ENCODE measurements around the gene TOPORS. TPM values are rescaled to one million over a fixed set of nuclear protein-coding genes. Genes with fewer than 3 reads are reported as not detected.

TOPORS gene
- total RNA-seq, 3 donors from 2014 or later = 12.5 to 18.2 (median 16.6) TPM

- intact Hi-C loops (cut with DNase I, micrococcal nuclease) = loop anchor here (5.0 to 10.0 kb wide), 2 partner anchors 49 to 197 kb away; partner anchors contain the start of gene RIGI (in 1 of the 2)
- Histone ChIP-seq H3K4me1 (ENCODE audit: low read depth) (peaks cover 16% of the 10 kb centered on the region), H3K9me3 (no peaks in the 10 kb centered on the region), H3K4me3 (no peak overlapping the region), H3K36me3 (ENCODE audit: low read depth) (no peaks in the 10 kb centered on the region)
- no peak for DNase-seq
- TF ChIP-seq CTCF (IDR thresholded peaks at IDR 0.05) = no peak
- no peak for ATAC-seq
Measured at GRCh38 chr9:32573821-32574220, 21.4 kb upstream of the TOPORS start.

- no peaks in the 10 kb centered on the region for H3K36me3 ChIP-seq (ENCODE audit: low read depth)
- H3K4me3 ChIP-seq = peak within 1 kb of the TSS; percentile 87
- peaks cover 16% of the 10 kb centered on the region for H3K4me1 ChIP-seq (ENCODE audit: low read depth)
- ATAC-seq (peak; percentile 99), DNase-seq (peak; percentile 95 to 97 (median 97))
- TF ChIP-seq CTCF (IDR thresholded peaks at IDR 0.05) = no peak
- H3K9me3 ChIP-seq = no peaks in the 10 kb centered on the region
- intact Hi-C loops (cut with DNase I, micrococcal nuclease) = loop anchor here (5.0 to 10.0 kb wide), 2 partner anchors 48 to 196 kb away; partner anchors contain the start of gene RIGI (in 1 of the 2)
Measured at GRCh38 chr9:32572900-32573523, 20.6 kb upstream of the TOPORS start, which contains the start of gene NDUFB6. Gene NDUFB6, minus strand, starts transcription at chr9:32573159. Its CDS starts 99 bp downstream, at chr9:32573060.

- peaks cover 16% of the 10 kb centered on the region for H3K4me1 ChIP-seq (ENCODE audit: low read depth)
- H3K36me3 ChIP-seq (ENCODE audit: low read depth) = no peaks in the 10 kb centered on the region
- H3K4me3 ChIP-seq = peak overlapping the region; percentile 87
- TF ChIP-seq CTCF (IDR thresholded peaks at IDR 0.05) = peak; percentile 19
- ATAC-seq (peak; percentile 91), DNase-seq (peak; percentile 49 to 86 (median 61))
- intact Hi-C loops (cut with DNase I, micrococcal nuclease) = loop anchor here (5.0 to 10.0 kb wide), 2 partner anchors 47 to 195 kb away; partner anchors contain the start of gene RIGI (in 1 of the 2)
- H3K9me3 ChIP-seq = no peaks in the 10 kb centered on the region
Measured at GRCh38 chr9:32571969-32572899, 19.8 kb upstream of the TOPORS start.

GRCh38 chr9:32570262-32570661 lies 17.9 kb upstream of the TOPORS start:
- Histone ChIP-seq H3K4me3 (no peak overlapping the region), H3K9me3 (no peaks in the 10 kb centered on the region), H3K4me1 (ENCODE audit: low read depth) (peaks cover 16% of the 10 kb centered on the region), H3K36me3 (ENCODE audit: low read depth) (no peaks in the 10 kb centered on the region)
- intact Hi-C loops (cut with DNase I, micrococcal nuclease) = loop anchor here (5.0 to 10.0 kb wide), 2 partner anchors 45 to 193 kb away; partner anchors contain the start of gene RIGI (in 1 of the 2)
- ATAC-seq (no peak), DNase-seq (no peak)
- TF ChIP-seq CTCF (IDR thresholded peaks at IDR 0.05) = no peak

- DNase-seq (peak in 1 of 3 donors; percentile 49), ATAC-seq (no peak)
- intact Hi-C loops (cut with DNase I, micrococcal nuclease) = no loop called here
- Histone ChIP-seq H3K4me1 (ENCODE audit: low read depth) (peaks cover 10% of the 10 kb centered on the region), H3K36me3 (ENCODE audit: low read depth) (no peaks in the 10 kb centered on the region), H3K4me3 (no peak overlapping the region), H3K9me3 (no peaks in the 10 kb centered on the region)
- no peak for TF ChIP-seq CTCF (IDR thresholded peaks at IDR 0.05)
Measured at GRCh38 chr9:32566770-32567169, 14.4 kb upstream of the TOPORS start.

All from mucosa of descending colon (tissue), 3 donors.